Nephron (organoid): ENCODE data around the gene LECT2.

Experiments used
- H3K27ac Mint-ChIP-seq, 3 experiments: 2 replicates each; pipeline ENCODE4 v1.8.0; 2020; ENCODE audit warnings: mixed read lengths in 3 of 3, mild to moderate bottlenecking in 2 of 3, moderate library complexity in 1 of 3
- H3K27me3 Mint-ChIP-seq: 2 replicates; pipeline ENCODE4 v1.8.0; 2021; ENCODE audit warnings: low read depth, mild to moderate bottlenecking, moderate library complexity, mixed read lengths
- H3K36me3 Mint-ChIP-seq: 2 replicates; pipeline ENCODE4 v1.8.0; 2020; ENCODE audit warnings: low read depth, mixed read lengths
- H3K4me1 Mint-ChIP-seq: 2 replicates; pipeline ENCODE4 v1.8.0; 2020; ENCODE audit warnings: mixed read lengths
- H3K4me3 Mint-ChIP-seq, 3 experiments: 2 replicates each; pipeline ENCODE4 v1.8.0; 2020; ENCODE audit warnings: mild to moderate bottlenecking in 3 of 3, mixed read lengths in 3 of 3, moderate library complexity in 2 of 3
- H3K9me3 Mint-ChIP-seq: 2 replicates; pipeline ENCODE4 v1.8.0; 2020; ENCODE audit warnings: mixed read lengths
- TF ChIP-seq, protein P1 (sequence below), 3 experiments: fragments of 200-600 bp; sonication (generic); IDR thresholded peaks; one replicate each; pipeline ENCODE4 v1.5.0; 2021; ENCODE audit warnings: antibody characterized with exemption in 3 of 3; ENCODE audit not compliant: unreplicated experiment in 3 of 3

LECT2 gene

DNA sequence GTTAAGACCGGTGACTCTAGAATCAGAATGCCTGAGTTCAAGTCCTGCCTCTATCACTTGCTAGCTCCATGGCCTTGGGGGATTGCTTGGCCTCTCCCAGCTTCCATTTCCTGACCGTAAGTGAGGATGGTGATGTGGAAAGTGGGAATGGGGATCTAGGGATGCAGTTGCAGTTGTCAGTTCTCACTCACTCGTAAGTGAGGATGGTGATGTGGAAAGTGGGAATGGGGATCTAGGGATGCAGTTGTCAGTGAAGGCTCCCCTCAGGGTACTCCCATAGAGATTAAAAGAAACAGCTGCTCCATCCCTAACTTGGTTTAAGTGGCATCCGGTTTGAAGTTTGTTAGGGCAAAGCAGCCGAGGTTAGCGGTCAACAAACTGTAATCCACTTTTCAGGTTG is 56.1 kb downstream of the LECT2 start:
- TF ChIP-seq, protein P1, sequence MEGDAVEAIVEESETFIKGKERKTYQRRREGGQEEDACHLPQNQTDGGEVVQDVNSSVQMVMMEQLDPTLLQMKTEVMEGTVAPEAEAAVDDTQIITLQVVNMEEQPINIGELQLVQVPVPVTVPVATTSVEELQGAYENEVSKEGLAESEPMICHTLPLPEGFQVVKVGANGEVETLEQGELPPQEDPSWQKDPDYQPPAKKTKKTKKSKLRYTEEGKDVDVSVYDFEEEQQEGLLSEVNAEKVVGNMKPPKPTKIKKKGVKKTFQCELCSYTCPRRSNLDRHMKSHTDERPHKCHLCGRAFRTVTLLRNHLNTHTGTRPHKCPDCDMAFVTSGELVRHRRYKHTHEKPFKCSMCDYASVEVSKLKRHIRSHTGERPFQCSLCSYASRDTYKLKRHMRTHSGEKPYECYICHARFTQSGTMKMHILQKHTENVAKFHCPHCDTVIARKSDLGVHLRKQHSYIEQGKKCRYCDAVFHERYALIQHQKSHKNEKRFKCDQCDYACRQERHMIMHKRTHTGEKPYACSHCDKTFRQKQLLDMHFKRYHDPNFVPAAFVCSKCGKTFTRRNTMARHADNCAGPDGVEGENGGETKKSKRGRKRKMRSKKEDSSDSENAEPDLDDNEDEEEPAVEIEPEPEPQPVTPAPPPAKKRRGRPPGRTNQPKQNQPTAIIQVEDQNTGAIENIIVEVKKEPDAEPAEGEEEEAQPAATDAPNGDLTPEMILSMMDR (IDR thresholded peaks at IDR 0.05; ENCODE audit: unreplicated experiment in 3 of 3) = no peak
- H3K36me3 Mint-ChIP-seq = no peaks in the 10 kb centered on the region
- H3K4me3 Mint-ChIP-seq = no peak overlapping the region
- no peak overlapping the region for H3K27ac Mint-ChIP-seq
- peaks cover 9% of the 10 kb centered on the region for H3K4me1 Mint-ChIP-seq
- H3K27me3 Mint-ChIP-seq = peaks cover 46% of the 10 kb centered on the region
- H3K9me3 Mint-ChIP-seq = no peaks in the 10 kb centered on the region
